A673 (cell line): Measurements from ENCODE around the gene ZNF560. TPM values are rescaled to one million over a fixed set of nuclear protein-coding genes. Genes with fewer than 3 reads are reported as not detected.

Source experiments
- BruUV-seq: library from RNA; stranded (reverse); fragments of 400-500 nt; replicated peaks from 2 replicates; lab custom pipeline; 2021; lab: Mats Ljungman, UMichigan
- CTCF ChIA-PET: fragments of 300-600 bp; sonication (Branson Sonifier 250); formaldehyde crosslinking; loops from one replicate; lab custom pipeline; 2022; ENCODE audit warnings: antibody characterized with exemption; lab: Charles Lee
- POLR2A ChIA-PET: fragments of 300-600 bp; sonication (Branson Sonifier 250); formaldehyde crosslinking; loops from one replicate; lab custom pipeline; 2022; ENCODE audit warnings: antibody characterized with exemption; ENCODE audit not compliant: low non-redundant PET; lab: Charles Lee
- DNase-seq: peaks from one replicate; pipeline ENCODE4 v3.0.0-alpha.2; 2015; ENCODE audit warnings: low spot score
- H3K27ac ChIP-seq: fragments of 200-600 bp; sonication (generic); 2 replicates; pipeline ENCODE4 v1.5.1; 2016; ENCODE audit warnings: mixed run types, low read depth, mild to moderate bottlenecking, mixed read lengths, antibody characterized with exemption, low read length; ENCODE audit not compliant: poor library complexity, severe bottlenecking
- H3K27me3 ChIP-seq: fragments of 200-600 bp; sonication (generic); replicated peaks from 2 replicates; pipeline ENCODE4 v1.6.1; 2017; ENCODE audit warnings: mixed run types, low read depth, mild to moderate bottlenecking, mixed read lengths, antibody characterized with exemption, low read length; ENCODE audit not compliant: insufficient read depth, poor library complexity
- H3K36me3 ChIP-seq: fragments of 200-600 bp; sonication (generic); 2 replicates; pipeline ENCODE4 v1.6.1; 2016; ENCODE audit warnings: mixed run types, mild to moderate bottlenecking, mixed read lengths, antibody characterized with exemption, low read length; ENCODE audit not compliant: insufficient read depth, poor library complexity, severe bottlenecking
- H3K4me1 ChIP-seq: fragments of 200-600 bp; sonication (generic); 2 replicates; pipeline ENCODE4 v1.6.1; 2017; ENCODE audit warnings: mixed run types, mild to moderate bottlenecking, mixed read lengths, antibody characterized with exemption, low read length; ENCODE audit not compliant: insufficient read depth, poor library complexity, severe bottlenecking
- H3K4me3 ChIP-seq: fragments of 200-600 bp; sonication (generic); 2 replicates; pipeline ENCODE4 v1.5.1; 2016; ENCODE audit warnings: low read depth, mixed run types, mild to moderate bottlenecking, mixed read lengths, low read length; ENCODE audit not compliant: poor library complexity, severe bottlenecking
- H3K9me3 ChIP-seq: fragments of 200-600 bp; sonication (generic); 2 replicates; pipeline ENCODE4 v1.6.1; 2016; ENCODE audit warnings: mixed run types, low read depth, mild to moderate bottlenecking, mixed read lengths, antibody characterized with exemption, low read length; ENCODE audit not compliant: poor library complexity, severe bottlenecking
- EZH2 ChIP-seq: fragments of 200-600 bp; sonication (generic); IDR thresholded peaks from 2 replicates; pipeline ENCODE4 v1.6.1; 2017; ENCODE audit warnings: borderline replicate concordance, low read depth, mild to moderate bottlenecking, mixed read lengths, antibody characterized with exemption, low read length; ENCODE audit not compliant: poor library complexity, severe bottlenecking
- intact Hi-C: fragments of 100-400 bp; cut with micrococcal nuclease; formaldehyde crosslinking; loops from one replicate; pipeline ENCODE4 v1.10.0; 2022; ENCODE audit not compliant: unreplicated experiment
- total RNA-seq: library from RNA; stranded (reverse); gene quantifications from 2 replicates; pipeline ENCODE4 v1.2.3, GENCODE V29; 2021
- TF ChIP-seq, protein P1 (sequence below): fragments of 300-800, 200-600 bp; sonication (generic); conservative IDR thresholded peaks from 2 replicates; pipeline ENCODE4 v1.5.1; 2017; ENCODE audit warnings: low read depth, mild to moderate bottlenecking, antibody characterized with exemption, low read length, moderate library complexity, mixed read lengths

Gene ZNF560
- total RNA-seq, 1 experiment from 2014 or later = 8.0 TPM

- no peak overlapping the region for H3K27ac ChIP-seq
- no peak overlapping the region for H3K4me3 ChIP-seq
- BruUV-seq = no TSS peak
- no peaks in the 10 kb centered on the region for H3K27me3 ChIP-seq
- ChIA-PET CTCF (no interaction called here), POLR2A (no interaction called here)
- TF ChIP-seq, protein P1, sequence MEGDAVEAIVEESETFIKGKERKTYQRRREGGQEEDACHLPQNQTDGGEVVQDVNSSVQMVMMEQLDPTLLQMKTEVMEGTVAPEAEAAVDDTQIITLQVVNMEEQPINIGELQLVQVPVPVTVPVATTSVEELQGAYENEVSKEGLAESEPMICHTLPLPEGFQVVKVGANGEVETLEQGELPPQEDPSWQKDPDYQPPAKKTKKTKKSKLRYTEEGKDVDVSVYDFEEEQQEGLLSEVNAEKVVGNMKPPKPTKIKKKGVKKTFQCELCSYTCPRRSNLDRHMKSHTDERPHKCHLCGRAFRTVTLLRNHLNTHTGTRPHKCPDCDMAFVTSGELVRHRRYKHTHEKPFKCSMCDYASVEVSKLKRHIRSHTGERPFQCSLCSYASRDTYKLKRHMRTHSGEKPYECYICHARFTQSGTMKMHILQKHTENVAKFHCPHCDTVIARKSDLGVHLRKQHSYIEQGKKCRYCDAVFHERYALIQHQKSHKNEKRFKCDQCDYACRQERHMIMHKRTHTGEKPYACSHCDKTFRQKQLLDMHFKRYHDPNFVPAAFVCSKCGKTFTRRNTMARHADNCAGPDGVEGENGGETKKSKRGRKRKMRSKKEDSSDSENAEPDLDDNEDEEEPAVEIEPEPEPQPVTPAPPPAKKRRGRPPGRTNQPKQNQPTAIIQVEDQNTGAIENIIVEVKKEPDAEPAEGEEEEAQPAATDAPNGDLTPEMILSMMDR = no peak
- TF ChIP-seq EZH2 = no peak
- no peaks in the 10 kb centered on the region for H3K36me3 ChIP-seq
- DNase-seq = no peak
- no peaks in the 10 kb centered on the region for H3K4me1 ChIP-seq
- peaks cover 32% of the 10 kb centered on the region for H3K9me3 ChIP-seq
- intact Hi-C loops = no loop called here
Observed at GRCh38 chr19:9485140-9485539, 13.3 kb downstream of the ZNF560 start.

DNA sequence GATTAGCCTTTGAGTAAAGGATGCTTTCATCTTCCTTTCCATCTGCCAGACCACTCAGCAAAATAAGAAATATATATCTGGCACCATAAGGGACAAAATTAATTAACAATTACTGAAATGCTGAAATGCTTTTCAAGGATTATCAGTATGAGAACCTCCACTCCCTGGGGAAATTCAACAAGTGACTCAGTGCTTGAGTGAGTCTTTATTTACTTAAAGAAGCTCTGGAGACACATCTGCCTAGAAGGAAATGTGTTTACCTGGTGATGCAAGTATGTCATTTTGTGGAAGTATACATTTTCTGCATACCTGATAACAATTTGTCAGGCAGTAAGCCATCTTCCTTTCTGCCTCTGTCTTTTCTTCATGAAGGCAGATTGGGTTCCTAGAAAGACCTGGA, 23.4 kb downstream of the ZNF560 start:
- BruUV-seq = no TSS peak
- CTCF ChIA-PET = no interaction called here
- Histone ChIP-seq H3K27me3 (no peaks in the 10 kb centered on the region), H3K36me3 (peaks cover 9% of the 10 kb centered on the region), H3K9me3 (peaks cover 34% of the 10 kb centered on the region), H3K4me1 (no peaks in the 10 kb centered on the region), H3K4me3 (no peak overlapping the region), H3K27ac (no peak overlapping the region)
- TF ChIP-seq EZH2 = no peak
- TF ChIP-seq, protein P1 = no peak
- POLR2A ChIA-PET = no interaction called here
- DNase-seq = no peak
- intact Hi-C loops = no loop called here

- POLR2A ChIA-PET = no interaction called here
- intact Hi-C loops = no loop called here
- no peak overlapping the region for H3K4me3 ChIP-seq
- no peaks in the 10 kb centered on the region for H3K27me3 ChIP-seq
- no peaks in the 10 kb centered on the region for H3K4me1 ChIP-seq
- H3K36me3 ChIP-seq = peaks cover 29% of the 10 kb centered on the region
- H3K9me3 ChIP-seq = peaks cover 61% of the 10 kb centered on the region
- TF ChIP-seq EZH2 = no peak
- TF ChIP-seq, protein P1 = no peak
- no peak for DNase-seq
- no TSS peak for BruUV-seq
- H3K27ac ChIP-seq = no peak overlapping the region
- CTCF ChIA-PET = no interaction called here
Observed at GRCh38 chr19:9467161-9467560, 31.3 kb downstream of the ZNF560 start.
